PC-9 (cell line): ENCODE data around the gene FAM20C. TPM values are rescaled to one million over a fixed set of nuclear protein-coding genes. Genes with fewer than 3 reads are reported as not detected.
A peak's percentile ranks its signal among the peaks of the same experiment; 100 is the strongest.

ENCODE experiments used
- BruUV-seq: library from RNA; stranded (reverse); fragments of 400-500 nt; replicated peaks from 2 replicates; lab custom pipeline; 2021; lab: Mats Ljungman, UMichigan
- CTCF ChIA-PET: fragments of 300-600 bp; sonication (Branson Sonifier 250); formaldehyde crosslinking; loops from one replicate; lab custom pipeline; 2022; ENCODE audit warnings: antibody characterized with exemption; lab: Charles Lee
- POLR2A ChIA-PET: fragments of 300-600 bp; sonication (Branson Sonifier 250); formaldehyde crosslinking; loops from one replicate; lab custom pipeline; 2022; ENCODE audit warnings: antibody characterized with exemption; ENCODE audit not compliant: unreplicated experiment; lab: Charles Lee
- DNase-seq, 2 experiments: peaks; one replicate each; pipeline versions ENCODE4 v3.0.0 to v3.0.0-alpha.2; 2015 to 2022; ENCODE audit warnings: mixed read lengths in 1 of 2
- H2AFZ ChIP-seq: fragments of 200-600 bp; sonication (generic); 2 replicates; pipeline ENCODE4 v1.8.1; 2017; ENCODE audit warnings: antibody characterized with exemption
- H3F3A ChIP-seq: fragments of 200-600 bp; sonication (generic); 2 replicates; pipeline ENCODE4 v1.8.1; 2017; ENCODE audit warnings: antibody characterized with exemption, mild to moderate bottlenecking, low read depth; ENCODE audit not compliant: insufficient read depth
- H3K27ac ChIP-seq: fragments of 200-600 bp; sonication (generic); 2 replicates; pipeline ENCODE4 v1.6.1; 2016; ENCODE audit warnings: mixed run types
- H3K27me3 ChIP-seq: fragments of 200-600 bp; sonication (generic); 2 replicates; pipeline ENCODE4 v1.6.1; 2016; ENCODE audit warnings: low read depth, mixed run types; ENCODE audit not compliant: insufficient read depth
- H3K36me3 ChIP-seq: fragments of 200-600 bp; sonication (generic); 2 replicates; pipeline ENCODE4 v1.6.1; 2016; ENCODE audit warnings: low read depth, mixed run types
- H3K4me1 ChIP-seq: fragments of 200-600 bp; sonication (generic); replicated peaks from 2 replicates; pipeline ENCODE4 v1.6.1; 2016; ENCODE audit warnings: mixed run types; ENCODE audit not compliant: insufficient read depth
- H3K4me2 ChIP-seq: fragments of 200-600 bp; sonication (generic); 2 replicates; pipeline ENCODE4 v1.6.1; 2017; ENCODE audit warnings: mixed run types
- H3K4me3 ChIP-seq: fragments of 200-600 bp; sonication (generic); 2 replicates; pipeline ENCODE4 v1.6.1; 2016; ENCODE audit warnings: mixed run types
- H3K79me2 ChIP-seq: fragments of 200-600 bp; sonication (generic); 2 replicates; pipeline ENCODE4 v1.6.1; 2017; ENCODE audit warnings: low read depth, mixed run types
- H3K9me2 ChIP-seq: fragments of 200-600 bp; sonication (generic); 2 replicates; pipeline ENCODE4 v1.8.1; 2017; ENCODE audit warnings: mild to moderate bottlenecking; ENCODE audit not compliant: insufficient read depth
- H3K9me3 ChIP-seq: fragments of 200-600 bp; sonication (generic); 2 replicates; pipeline ENCODE4 v1.8.1; 2016; ENCODE audit warnings: low read depth; ENCODE audit not compliant: insufficient read depth
- H4K20me1 ChIP-seq: fragments of 200-600 bp; sonication (generic); 2 replicates; pipeline ENCODE4 v1.8.1; 2017; ENCODE audit not compliant: insufficient read depth
- CTCF ChIP-seq: fragments of 200-600 bp; sonication (generic); conservative IDR thresholded peaks from 2 replicates; pipeline ENCODE4 v1.6.1; 2017; ENCODE audit warnings: mixed run types, antibody characterized with exemption, mild to moderate bottlenecking, moderate library complexity
- EZH2 ChIP-seq: fragments of 200-600 bp; sonication (generic); IDR thresholded peaks from 2 replicates; pipeline ENCODE4 v1.8.0; 2017; ENCODE audit warnings: antibody characterized with exemption, low read depth
- intact Hi-C: fragments of 100-400 bp; cut with micrococcal nuclease; formaldehyde crosslinking; loops from one replicate; pipeline ENCODE4 v1.10.0; 2022; ENCODE audit not compliant: unreplicated experiment
- total RNA-seq: library from RNA; stranded (reverse); gene quantifications from 2 replicates; pipeline ENCODE4 v1.2.3, GENCODE V29; 2021

The FAM20C gene
- total RNA-seq, 1 experiment from 2014 or later: 31.0 TPM

GRCh38 chr7:264541-265191 lies 72.3 kb downstream of the FAM20C start:
- ChIA-PET POLR2A (interaction anchor here (0.6 kb wide), 2 partner anchors 70 to 1873 kb away, joined by 4 to 6 read pairs; no protein-coding TSS in a partner anchor), CTCF (no interaction called here)
- Histone ChIP-seq H3K27me3 (0 out of 2 replicates have a peak, but pooled peaks cover 7% of the 10 kb centered on the region), H3K4me2 (no peak overlapping the region), H3K36me3 (no peaks in the 10 kb centered on the region), H3K79me2 (no peaks in the 10 kb centered on the region), H3K9me2 (no peaks in the 10 kb centered on the region), H3K4me3 (no peak overlapping the region), H4K20me1 (no peaks in the 10 kb centered on the region), H3K4me1 (0 out of 2 replicates have a peak, but pooled peaks cover 7% of the 10 kb centered on the region), H3K9me3 (peaks cover 15% of the 10 kb centered on the region), H3K27ac (no peak overlapping the region), H2AFZ (no peak overlapping the region), H3F3A (peaks cover 28% of the 10 kb centered on the region)
- peak; percentile 15 to 67 for DNase-seq
- intact Hi-C loops: no loop called here
- no TSS peak for BruUV-seq
- TF ChIP-seq CTCF: no peak
- TF ChIP-seq EZH2: no peak

- no peak for TF ChIP-seq EZH2
- no peak for TF ChIP-seq CTCF
- Histone ChIP-seq H3K36me3 (no peaks in the 10 kb centered on the region), H2AFZ (no peak overlapping the region), H3K79me2 (no peaks in the 10 kb centered on the region), H3K27ac (no peak overlapping the region), H3K27me3 (0 out of 2 replicates have a peak, but pooled peaks cover 9% of the 10 kb centered on the region), H3F3A (peaks cover 28% of the 10 kb centered on the region), H3K9me3 (peaks cover 15% of the 10 kb centered on the region), H3K4me2 (no peak overlapping the region), H4K20me1 (no peaks in the 10 kb centered on the region), H3K9me2 (no peaks in the 10 kb centered on the region), H3K4me3 (no peak overlapping the region), H3K4me1 (0 out of 2 replicates have a peak, but pooled peaks cover 7% of the 10 kb centered on the region)
- no peak for DNase-seq
- intact Hi-C loops: no loop called here
- CTCF ChIA-PET: no interaction called here
- no TSS peak for BruUV-seq
- POLR2A ChIA-PET: interaction anchor here (0.6 kb wide), 3 partner anchors 71 to 1872 kb away, joined by 4 to 6 read pairs (median 4); no protein-coding TSS in a partner anchor
These were observed 73.0 kb downstream of the FAM20C start for GRCh38 chr7:265192-265997.

- ChIA-PET POLR2A (interaction anchor here (0.6 kb wide), 1 partner anchor 680 kb away, joined by 4 read pairs; no protein-coding TSS in a partner anchor), CTCF (interaction anchor here (0.8 kb wide), 1 partner anchor 48 kb away, joined by 14 read pairs; no protein-coding TSS in a partner anchor)
- peaks cover 13% of the 10 kb centered on the region for H3K9me3 ChIP-seq
- TF ChIP-seq CTCF (no peak), EZH2 (no peak)
- no peak overlapping the region for H2AFZ ChIP-seq
- peaks cover 27% of the 10 kb centered on the region for H3F3A ChIP-seq
- H3K79me2 ChIP-seq: no peaks in the 10 kb centered on the region
- no peaks in the 10 kb centered on the region for H3K9me2 ChIP-seq
- DNase-seq: no peak
- no TSS peak for BruUV-seq
- no peaks in the 10 kb centered on the region for H4K20me1 ChIP-seq
- no peak overlapping the region for H3K4me3 ChIP-seq
- no peak overlapping the region for H3K4me2 ChIP-seq
- intact Hi-C loops: no loop called here
- no peaks in the 10 kb centered on the region for H3K36me3 ChIP-seq
- no peak overlapping the region for H3K27ac ChIP-seq
- H3K27me3 ChIP-seq: 0 out of 2 replicates have a peak, but pooled peaks cover 9% of the 10 kb centered on the region
- H3K4me1 ChIP-seq: 0 out of 2 replicates have a peak, but pooled peaks cover 7% of the 10 kb centered on the region
These were observed 73.9 kb downstream of the FAM20C start for GRCh38 chr7:265998-266850.
